Mononuclear cell (primary cell): ENCODE measurements around the gene BCL7B. TPM values are rescaled to one million over a fixed set of nuclear protein-coding genes. Genes with fewer than 3 reads are reported as not detected.
A peak's percentile ranks its signal among the peaks of the same experiment; 100 is the strongest.
"Not testable (repeated sequence)": the region's sequence is repeated elsewhere in the genome, so short reads cannot be mapped to it uniquely, and the experiment has no call there.

Experiments
- H3K27me3 ChIP-seq: 2 replicates; pipeline ENCODE4 v1.6.0; 2011; ENCODE audit warnings: low read length, control low read depth; ENCODE audit not compliant: insufficient read depth
- H3K4me1 ChIP-seq: 2 replicates; pipeline ENCODE4 v1.5.1; 2011; ENCODE audit warnings: mild to moderate bottlenecking, low read length, control low read depth; ENCODE audit not compliant: insufficient read depth
- H3K4me3 ChIP-seq: 2 replicates; pipeline ENCODE4 v1.5.1; 2011; ENCODE audit warnings: mild to moderate bottlenecking, low read length, moderate library complexity
- H3K9me3 ChIP-seq: 2 replicates; pipeline ENCODE4 v1.5.1; 2011; ENCODE audit warnings: low read depth, mild to moderate bottlenecking, control low read depth, low read length
- total RNA-seq: library from RNA; depleted of rRNA; stranded (reverse); fragments of >200 nt; gene quantifications from one replicate; pipeline ENCODE4 v1.2.3, GENCODE V29; 2012

Gene BCL7B
- total RNA-seq, 1 donor, result 60.7 TPM

DNA sequence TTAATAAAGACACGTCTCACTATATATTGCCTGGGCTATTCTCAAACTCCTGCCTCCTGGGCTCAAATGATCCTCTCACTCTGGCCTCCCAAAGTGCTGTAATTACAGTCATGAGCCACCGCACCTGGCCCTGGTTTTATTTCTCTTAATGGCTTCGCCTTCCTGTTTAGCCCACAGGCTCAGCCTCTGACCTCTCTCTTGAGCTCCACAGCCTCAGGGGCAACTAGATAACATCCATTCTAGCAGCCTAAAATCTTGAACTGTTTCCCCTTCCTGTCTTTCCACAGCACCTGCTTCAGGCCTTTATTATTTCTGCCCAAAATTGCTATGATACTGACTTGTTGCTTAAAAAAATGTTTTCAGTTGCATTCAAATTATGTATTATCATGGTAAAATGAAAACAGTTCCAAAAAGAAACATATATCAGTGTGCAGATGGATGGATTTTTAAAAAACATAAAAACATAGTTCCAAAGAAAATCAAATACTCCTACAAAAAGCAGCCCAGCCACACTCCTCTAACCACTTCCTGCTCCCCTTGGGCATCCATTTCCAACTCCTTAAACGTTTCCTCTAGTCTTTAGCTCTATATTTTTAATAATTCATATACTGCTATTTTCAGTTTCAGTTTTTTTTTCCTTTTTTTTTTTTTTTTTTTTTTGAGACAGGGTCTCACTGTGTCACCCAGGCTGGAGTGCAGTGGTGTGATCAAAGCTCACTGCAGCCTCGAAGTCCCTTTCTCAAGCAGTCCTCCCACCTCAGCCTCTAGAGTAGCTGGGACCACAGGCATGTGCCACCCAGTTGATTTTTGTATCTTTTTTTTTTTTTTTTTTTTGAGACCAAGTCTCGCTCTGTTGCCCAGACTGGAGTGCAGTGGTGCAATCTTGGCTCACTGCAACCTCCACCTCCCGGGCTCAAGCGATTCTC, 30.3 kb downstream of the BCL7B start:
- Histone ChIP-seq H3K27me3 (no peaks in the 10 kb centered on the region), H3K4me1 (peaks cover 44% of the 10 kb centered on the region), H3K9me3 (no peaks in the 10 kb centered on the region), H3K4me3 (no peak overlapping the region)

DNA sequence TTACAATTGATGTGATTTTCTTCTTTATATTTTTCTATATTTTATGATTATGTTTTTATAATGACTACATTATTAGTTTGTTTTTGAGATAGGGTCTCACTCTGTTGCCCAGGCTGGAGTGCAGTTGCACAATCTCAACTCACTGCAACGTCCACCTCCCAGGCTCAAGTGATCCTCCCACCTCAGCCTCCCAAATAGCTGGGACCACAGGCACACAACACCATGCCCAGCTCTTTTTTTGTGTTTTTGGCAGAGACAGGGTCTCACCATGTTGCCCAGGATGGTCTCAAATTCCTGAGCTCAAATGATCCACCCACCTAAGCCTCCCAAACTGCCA, 31.4 kb downstream of the BCL7B start:
- H3K4me1 ChIP-seq, result peaks cover 47% of the 10 kb centered on the region
- not testable (repeated sequence) for H3K9me3 ChIP-seq, H3K4me3 ChIP-seq, H3K27me3 ChIP-seq

DNA sequence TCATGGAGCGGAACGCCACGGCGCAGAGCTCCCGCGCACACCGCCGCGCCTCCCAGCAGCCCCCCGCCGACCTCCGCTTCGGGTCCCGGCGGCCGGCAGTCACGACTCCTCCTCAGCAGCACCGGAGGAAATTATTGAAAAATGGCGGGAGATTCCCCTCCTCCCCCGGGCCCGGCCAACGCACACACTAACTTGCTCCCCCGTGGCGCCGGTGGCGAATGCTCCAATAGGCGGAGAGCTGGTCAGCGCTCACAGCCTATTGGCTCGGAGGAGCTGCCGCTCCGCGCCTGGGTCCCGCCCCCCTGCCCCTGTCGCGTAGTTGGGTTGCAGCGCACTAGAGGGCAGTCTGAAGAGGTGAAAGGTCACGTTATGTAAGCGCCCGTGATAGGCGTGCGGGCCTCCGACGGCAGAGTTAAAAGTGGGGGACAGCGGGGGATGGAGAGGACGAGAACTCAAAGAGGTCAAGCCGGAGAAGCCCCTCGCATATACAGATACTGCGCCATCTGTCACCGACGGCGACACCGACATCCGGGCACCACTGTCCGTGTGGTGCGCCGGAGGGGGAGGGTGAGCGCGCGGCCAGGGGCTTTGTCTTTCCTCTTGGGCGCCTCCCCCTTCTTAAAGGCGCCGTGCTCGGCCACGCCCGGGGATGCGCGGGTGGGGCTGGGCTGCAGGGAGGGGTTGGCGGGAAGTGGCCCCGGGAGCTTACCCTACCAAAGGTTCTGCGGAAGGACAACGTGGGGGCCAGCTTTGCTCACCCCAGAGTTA, 35.2 kb downstream of the BCL7B start, which contains the start of gene BAZ1B:
Gene BAZ1B, minus strand, starts transcription at position 189 of the 768 bp plus-strand sequence. CDS start 360 bp downstream, outside the sequence.
- peak within 1 kb of the TSS; percentile 72 for H3K4me3 ChIP-seq
- H3K9me3 ChIP-seq, result no peaks in the 10 kb centered on the region
- no peaks in the 10 kb centered on the region for H3K27me3 ChIP-seq
- peaks cover 64% of the 10 kb centered on the region for H3K4me1 ChIP-seq

DNA sequence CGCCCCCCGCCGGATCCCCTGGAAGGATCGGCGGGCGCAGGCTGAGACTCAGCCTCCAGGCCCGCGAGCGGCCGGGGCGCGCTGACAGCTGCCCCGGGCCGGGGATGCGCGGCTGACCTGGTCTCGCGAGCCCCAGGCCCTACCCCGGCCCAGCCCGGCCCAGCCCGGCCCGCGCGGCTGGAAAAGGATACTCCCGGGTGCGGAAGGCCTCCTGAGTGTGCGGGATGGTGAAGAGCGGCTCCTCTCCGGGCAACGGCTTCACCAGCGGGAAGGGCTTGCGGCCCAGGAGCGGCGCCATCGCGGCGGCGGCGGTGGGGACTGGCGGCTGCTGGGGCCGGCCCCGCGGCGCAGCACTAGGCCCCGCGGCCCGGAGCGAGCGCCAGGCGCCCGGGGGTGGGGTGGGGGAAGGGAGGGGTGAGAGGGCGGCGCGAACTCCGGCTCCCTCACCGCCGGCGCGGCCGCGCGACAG, 35.8 kb downstream of the BCL7B start:
- no peaks in the 10 kb centered on the region for H3K27me3 ChIP-seq
- peak overlapping the region; percentile 72 for H3K4me3 ChIP-seq
- H3K4me1 ChIP-seq, result peaks cover 57% of the 10 kb centered on the region
- H3K9me3 ChIP-seq, result no peaks in the 10 kb centered on the region

DNA sequence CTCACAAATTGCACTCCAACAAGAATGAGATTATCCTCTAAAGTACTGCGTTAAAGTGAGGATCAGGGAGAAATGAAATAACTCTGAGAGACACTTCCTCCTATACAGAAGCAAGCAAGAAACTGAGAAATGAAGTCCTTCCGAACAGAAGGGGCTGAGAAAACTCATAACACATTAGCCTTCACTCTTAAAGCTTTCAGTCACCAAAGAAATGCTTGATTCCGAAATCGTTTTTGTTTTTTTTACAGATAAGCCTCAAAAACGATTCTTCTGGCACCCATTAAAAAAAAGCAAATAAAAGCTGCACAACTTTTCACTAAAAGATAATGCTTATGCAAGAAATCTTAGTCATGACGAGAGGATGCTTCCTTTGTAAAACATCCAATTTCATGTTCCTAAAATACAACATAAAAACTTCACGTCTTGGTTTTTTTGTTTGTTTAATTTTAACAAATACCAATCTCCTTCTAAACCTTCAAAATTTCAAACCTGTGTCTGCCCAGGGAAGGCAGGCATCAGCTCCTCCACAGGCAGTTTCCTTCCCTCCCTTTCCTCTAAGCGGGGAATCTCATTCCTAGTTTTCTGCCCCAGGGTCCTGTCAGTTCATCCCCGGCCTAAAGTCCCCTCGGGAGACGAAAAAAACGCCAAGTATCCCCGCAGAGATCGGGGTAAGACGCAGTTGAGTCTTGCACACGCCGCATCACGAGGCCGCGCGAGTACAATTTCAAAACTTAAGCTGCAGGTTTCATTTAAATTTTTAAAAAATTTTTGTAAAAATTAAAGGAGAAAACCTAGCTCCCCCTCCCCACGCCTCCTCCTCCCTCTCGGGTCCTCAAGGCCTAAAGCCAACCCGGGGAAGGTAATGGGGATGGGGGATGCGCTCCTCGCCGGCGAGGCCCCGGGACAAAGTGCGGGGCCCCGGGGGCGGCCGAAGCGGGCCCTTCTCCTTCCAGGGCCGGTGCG, 36.5 kb downstream of the BCL7B start:
- Histone ChIP-seq H3K27me3 (no peaks in the 10 kb centered on the region), H3K4me3 (peak overlapping the region; percentile 72), H3K4me1 (peaks cover 51% of the 10 kb centered on the region), H3K9me3 (no peaks in the 10 kb centered on the region)

DNA sequence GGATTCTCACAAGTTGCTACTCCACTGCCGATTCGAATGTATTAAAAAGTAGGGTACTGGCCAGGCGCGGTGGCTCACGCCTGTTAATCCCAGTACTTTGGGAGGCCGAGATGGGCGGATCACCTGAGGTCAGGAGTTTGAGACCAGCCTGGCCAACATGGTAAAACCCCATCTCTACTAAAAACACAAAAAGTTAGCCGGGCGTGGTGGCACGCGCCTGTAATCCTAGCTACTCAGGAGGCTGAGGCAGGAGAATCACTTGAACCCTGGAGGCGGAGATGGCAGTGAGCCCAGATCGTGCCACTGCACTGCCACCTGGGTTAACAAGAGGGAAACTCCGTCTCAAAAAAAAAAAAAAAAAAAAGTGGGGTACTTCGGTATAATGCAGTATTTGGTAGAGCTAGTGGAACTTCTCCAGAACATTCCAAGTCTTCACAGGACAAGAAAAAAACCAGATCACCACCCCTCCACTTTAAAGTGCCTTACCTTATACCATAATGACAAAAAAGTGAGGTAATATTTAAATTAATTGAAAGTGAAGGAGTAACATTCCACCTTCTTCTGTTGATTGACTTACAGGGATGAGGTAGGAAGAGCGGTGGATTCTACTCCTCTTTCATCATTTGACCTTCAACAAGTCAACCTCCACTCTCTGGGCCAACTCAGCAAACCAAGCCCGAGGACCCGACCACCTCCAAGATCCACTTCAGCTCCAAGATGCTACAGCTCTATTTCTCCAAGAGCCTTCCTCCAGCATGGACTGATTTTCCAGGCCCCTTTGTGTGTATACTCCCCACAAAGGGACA, 37.4 kb downstream of the BCL7B start:
- Histone ChIP-seq H3K4me3 (peak overlapping the region; percentile 72), H3K4me1 (peaks cover 42% of the 10 kb centered on the region)

DNA sequence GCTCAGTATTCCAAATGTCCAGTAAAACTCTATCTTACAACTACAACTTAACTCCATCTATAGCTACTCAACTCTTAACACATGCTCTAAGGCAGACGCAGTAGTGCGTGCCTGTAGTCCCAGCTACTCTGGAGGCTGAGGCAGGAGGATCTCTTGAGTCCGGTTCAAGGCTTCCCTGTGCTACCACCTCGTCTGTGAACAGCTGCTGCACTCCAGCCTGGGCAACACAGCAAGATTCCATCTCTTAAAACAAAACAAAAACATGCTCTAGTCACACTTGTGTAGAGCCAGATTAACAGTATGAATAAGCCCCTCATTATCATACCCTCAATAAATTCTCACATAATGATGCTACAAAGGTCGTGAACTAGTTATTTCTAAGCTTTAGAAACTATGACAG, 39.0 kb downstream of the BCL7B start:
- Histone ChIP-seq H3K4me1 (peaks cover 34% of the 10 kb centered on the region), H3K27me3 (no peaks in the 10 kb centered on the region), H3K4me3 (no peak overlapping the region), H3K9me3 (no peaks in the 10 kb centered on the region)

More for the DNA sequence above, 37.4 kb downstream of the BCL7B start:
- Histone ChIP-seq H3K27me3 (no peaks in the 10 kb centered on the region), H3K9me3 (no peaks in the 10 kb centered on the region)

DNA sequence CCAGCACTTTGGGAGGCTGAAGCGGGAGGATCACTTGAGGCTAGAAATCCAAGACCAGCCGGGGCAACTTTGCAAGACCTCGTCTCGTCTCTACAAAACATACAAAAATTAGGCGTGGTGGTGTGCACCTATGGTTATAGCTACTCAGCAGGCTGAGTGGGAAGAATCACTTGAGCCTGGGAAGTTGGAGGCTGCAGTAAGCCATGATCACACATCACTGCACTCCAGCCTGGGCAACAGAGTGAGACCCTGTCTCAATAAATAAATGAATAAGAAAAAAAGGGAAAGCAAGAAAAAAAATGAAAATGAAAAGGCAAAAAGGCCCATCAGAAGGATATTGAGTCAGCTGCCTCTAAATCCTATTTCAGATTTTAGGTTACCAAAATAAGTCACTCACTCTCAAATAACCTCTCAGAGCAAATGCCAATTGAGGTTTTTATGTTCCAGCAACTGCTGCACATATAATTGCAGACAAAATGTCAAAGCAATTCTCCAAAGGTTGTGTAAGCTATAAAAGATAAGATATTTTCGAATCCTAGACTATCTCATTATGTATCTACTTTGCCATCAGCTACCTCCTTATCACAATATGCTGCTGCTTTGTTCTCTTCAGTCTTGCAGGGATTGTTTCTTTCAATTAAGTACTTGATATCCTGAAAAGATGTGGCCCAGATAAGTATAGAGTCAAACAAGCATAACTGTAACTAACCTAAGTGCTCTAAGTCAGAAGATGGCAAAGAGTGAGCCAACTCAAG, 40.1 kb downstream of the BCL7B start:
- no peaks in the 10 kb centered on the region for H3K9me3 ChIP-seq
- no peak overlapping the region for H3K4me3 ChIP-seq
- H3K27me3 ChIP-seq, result no peaks in the 10 kb centered on the region
- H3K4me1 ChIP-seq, result peaks cover 26% of the 10 kb centered on the region

DNA sequence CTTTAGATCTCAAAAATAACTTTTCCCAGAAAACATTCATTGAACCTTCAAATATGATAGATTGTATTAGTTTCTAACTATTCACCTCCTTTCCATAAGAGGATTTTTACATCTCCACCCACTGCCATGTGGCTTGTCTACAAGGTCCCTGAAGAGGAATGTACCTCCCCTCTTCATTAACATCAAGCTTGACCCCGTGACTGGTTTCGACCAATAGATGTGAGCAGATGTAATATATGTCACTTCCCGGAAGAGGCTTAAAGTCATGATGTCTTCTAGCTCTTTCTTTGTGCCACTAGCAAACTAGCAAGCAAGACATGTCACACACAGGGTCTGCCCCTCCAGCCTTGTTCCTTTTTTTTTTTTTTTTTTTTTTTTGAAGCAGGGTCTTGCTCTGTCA, 42.3 kb downstream of the BCL7B start:
- Histone ChIP-seq H3K27me3 (no peaks in the 10 kb centered on the region), H3K9me3 (no peaks in the 10 kb centered on the region), H3K4me1 (peaks cover 13% of the 10 kb centered on the region), H3K4me3 (no peak overlapping the region)

DNA sequence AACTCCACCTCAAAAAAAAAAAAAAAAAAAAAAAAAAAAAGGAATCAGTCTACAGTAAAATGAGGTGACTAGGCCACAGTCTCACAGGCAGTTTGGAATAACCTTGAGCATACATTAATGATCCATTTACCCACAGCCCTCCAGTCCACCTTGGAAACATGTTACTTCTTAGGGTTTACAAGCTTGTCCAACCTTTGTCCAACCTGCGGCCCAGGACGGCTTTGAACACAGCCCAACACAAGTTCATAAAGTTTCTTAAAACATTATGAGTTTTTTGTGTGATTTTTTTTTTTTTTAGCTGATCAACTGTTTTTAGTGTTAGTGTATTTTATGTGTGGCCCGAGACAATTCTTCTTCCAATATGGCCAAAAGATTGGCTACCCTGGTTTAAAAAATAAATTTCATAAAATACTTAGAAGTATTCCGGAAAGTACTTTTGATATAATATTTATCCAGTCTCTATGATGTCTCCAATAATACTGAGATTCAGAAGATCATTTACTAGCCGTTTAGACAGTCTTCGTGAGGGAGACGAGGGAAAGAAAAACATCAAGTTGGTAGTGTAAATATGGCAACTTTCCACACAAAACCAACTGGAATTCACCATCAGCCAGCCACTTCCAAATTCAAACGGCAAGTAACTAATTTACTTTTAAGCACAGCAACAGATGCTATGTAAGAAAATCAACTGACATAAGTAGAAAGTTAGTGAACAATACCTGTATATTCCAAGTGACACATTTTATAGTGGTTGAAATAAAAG, 45.3 kb downstream of the BCL7B start:
- no peaks in the 10 kb centered on the region for H3K4me1 ChIP-seq
- no peak overlapping the region for H3K4me3 ChIP-seq
- H3K9me3 ChIP-seq, result no peaks in the 10 kb centered on the region
- H3K27me3 ChIP-seq, result no peaks in the 10 kb centered on the region

DNA sequence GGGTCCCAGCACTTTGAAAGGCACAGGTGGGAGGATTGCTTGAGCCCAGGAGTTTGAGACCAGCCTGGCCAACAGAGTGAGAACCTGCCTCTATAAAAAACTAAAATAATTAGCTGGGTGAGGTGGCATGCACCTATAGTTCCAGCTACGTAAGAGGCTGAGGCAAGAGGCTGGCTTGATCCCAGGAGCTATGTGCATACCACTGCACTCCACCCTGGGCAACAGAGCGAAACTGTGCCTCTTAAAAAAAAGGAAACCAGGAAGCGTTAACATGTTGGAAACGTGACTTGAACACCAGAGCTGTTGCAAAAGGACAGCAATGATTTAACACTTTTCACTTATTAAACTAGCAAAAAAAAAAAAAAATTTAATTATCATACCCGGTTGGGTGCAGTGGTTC, 48.0 kb downstream of the BCL7B start:
- no peaks in the 10 kb centered on the region for H3K27me3 ChIP-seq
- no peaks in the 10 kb centered on the region for H3K4me1 ChIP-seq
- H3K4me3 ChIP-seq, result no peak overlapping the region
- H3K9me3 ChIP-seq, result no peaks in the 10 kb centered on the region

DNA sequence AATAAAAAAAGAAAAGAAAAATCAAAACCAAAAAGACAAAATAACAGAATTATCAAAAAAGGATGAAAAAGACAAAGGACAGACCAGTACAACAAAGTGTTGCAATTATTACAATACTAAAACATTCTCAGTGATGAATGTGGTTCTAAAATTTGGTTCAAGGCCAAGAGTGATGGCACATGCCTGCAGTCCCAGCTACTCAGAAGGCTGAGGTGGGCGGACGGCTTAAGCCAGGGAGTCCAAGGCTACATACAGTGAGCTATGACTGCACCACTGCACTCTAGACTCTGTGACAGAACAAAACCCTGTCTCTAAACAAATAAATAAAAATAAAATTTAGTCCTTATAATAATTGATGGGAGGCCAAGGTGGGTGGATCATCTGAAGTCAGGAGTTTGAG, 49.9 kb downstream of the BCL7B start:
- no peak overlapping the region for H3K4me3 ChIP-seq
- H3K4me1 ChIP-seq, result no peaks in the 10 kb centered on the region
- no peaks in the 10 kb centered on the region for H3K27me3 ChIP-seq
- H3K9me3 ChIP-seq, result no peaks in the 10 kb centered on the region

DNA sequence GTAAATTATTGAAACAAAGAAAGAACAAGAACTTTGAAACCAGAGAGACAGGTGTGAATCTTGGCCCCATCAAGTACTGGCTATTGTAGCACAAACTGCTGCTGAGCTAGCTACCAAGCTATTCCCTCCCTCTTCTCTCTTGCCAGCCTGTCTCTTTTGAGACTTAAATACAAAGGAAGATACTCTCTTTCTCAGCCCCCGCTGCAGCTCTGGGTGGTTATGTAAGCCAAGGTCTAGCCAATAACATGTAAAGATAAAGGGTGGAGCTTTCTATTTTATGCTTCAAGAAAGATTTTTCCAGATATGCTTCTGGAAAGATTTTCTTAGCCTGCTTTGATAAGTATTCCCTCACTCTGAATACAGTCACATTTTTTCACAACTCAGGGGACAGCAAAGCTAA, 52.6 kb downstream of the BCL7B start:
- Histone ChIP-seq H3K9me3 (no peaks in the 10 kb centered on the region), H3K4me1 (no peaks in the 10 kb centered on the region)

More for the DNA sequence above, 52.6 kb downstream of the BCL7B start:
- Histone ChIP-seq H3K27me3 (no peaks in the 10 kb centered on the region), H3K4me3 (no peak overlapping the region)
